Raji (cell line): ENCODE results near the gene SLC1A5.

ENCODE experiments used
- POLR2A ChIP-seq: IDR thresholded peaks from 2 replicates; pipeline ENCODE4 v1.6.1; 2011; ENCODE audit warnings: low read depth, low read length, control low read depth; ENCODE audit not compliant: insufficient read depth

SLC1A5 gene

GRCh38 chr19:46759817-46760333, 28.5 kb downstream of the SLC1A5 start:
- no peak for TF ChIP-seq POLR2A

- TF ChIP-seq POLR2A: no peak
These were observed 29.2 kb downstream of the SLC1A5 start for GRCh38 chr19:46759206-46759605.

- TF ChIP-seq POLR2A: no peak
These were observed 31.9 kb downstream of the SLC1A5 start for GRCh38 chr19:46756544-46756888.

- no peak for TF ChIP-seq POLR2A
These were observed 32.4 kb downstream of the SLC1A5 start for GRCh38 chr19:46755853-46756543.

- TF ChIP-seq POLR2A: no peak
These were observed 33.1 kb downstream of the SLC1A5 start for GRCh38 chr19:46755077-46755852.

GRCh38 chr19:46753420-46754155, 34.8 kb downstream of the SLC1A5 start:
- TF ChIP-seq POLR2A: no peak

GRCh38 chr19:46748325-46749109, 39.9 kb downstream of the SLC1A5 start:
- TF ChIP-seq POLR2A: no peak

- peak; percentile 49 for TF ChIP-seq POLR2A
These were observed 41.9 kb downstream of the SLC1A5 start, which contains the start of gene STRN4 for GRCh38 chr19:46746281-46747057. Gene STRN4, minus strand, starts transcription at chr19:46746450. Its CDS starts 20 bp downstream, at chr19:46746430.

GRCh38 chr19:46745521-46746280, 42.7 kb downstream of the SLC1A5 start, which contains the start of gene FKRP:
Gene FKRP, plus strand, starts transcription at chr19:46746057. Its CDS starts 9,394 bp downstream, at chr19:46755451.
- TF ChIP-seq POLR2A: no peak

- no peak for TF ChIP-seq POLR2A
These were observed 43.4 kb downstream of the SLC1A5 start for GRCh38 chr19:46745030-46745429.

GRCh38 chr19:46744005-46744691, 44.2 kb downstream of the SLC1A5 start:
- no peak for TF ChIP-seq POLR2A

- TF ChIP-seq POLR2A: no peak
These were observed 45.4 kb downstream of the SLC1A5 start for GRCh38 chr19:46742926-46743480.
